Heart right ventricle (tissue), 16 donors: ENCODE results near the gene SHC2. TPM values are rescaled to one million over a fixed set of nuclear protein-coding genes. Genes with fewer than 3 reads are reported as not detected.

ENCODE experiments used
- ATAC-seq, 8 donors: fragments of 200-7000 bp; cut with Tn5 transposase; one replicate each; pipeline ENCODE4 v1.9.1; 2020; ENCODE audit warnings: mild to moderate bottlenecking in 8 of 8, moderate library complexity in 8 of 8, moderate number of reproducible peaks in 1 of 8
- DNase-seq, 2 donors: peaks; one replicate each; pipeline ENCODE4 v3.0.0-alpha.2; 2020
- H3K27ac ChIP-seq, 10 donors: fragments of 200-600 bp; sonication (generic) in 2 of 10; one replicate each; pipeline versions ENCODE4 v1.5.0 to v1.8.0; 2020 to 2022; ENCODE audit warnings: mild to moderate bottlenecking in 3 of 10
- H3K27me3 ChIP-seq, 7 donors: fragments of 200-600 bp; one replicate each; pipeline ENCODE4 v1.8.0; 2021 to 2022; ENCODE audit warnings: mild to moderate bottlenecking in 2 of 7
- H3K36me3 ChIP-seq, 9 donors: fragments of 200-600 bp; sonication (generic) in 1 of 9; one replicate each; pipeline versions ENCODE4 v1.5.0 to v1.8.0; 2020 to 2022; ENCODE audit warnings: mild to moderate bottlenecking in 2 of 9
- H3K4me1 ChIP-seq, 9 donors: fragments of 200-600 bp; sonication (generic) in 1 of 9; one replicate each; pipeline versions ENCODE4 v1.5.0 to v1.8.0; 2020 to 2022; ENCODE audit warnings: mild to moderate bottlenecking in 4 of 9
- H3K4me3 ChIP-seq, 10 donors: fragments of 200-600 bp; sonication (generic) in 2 of 10; one replicate each; pipeline versions ENCODE4 v1.5.0 to v1.8.0; 2020 to 2022; ENCODE audit warnings: mild to moderate bottlenecking in 7 of 10, moderate library complexity in 2 of 10
- H3K9me3 ChIP-seq, 11 donors: fragments of 200-600 bp in 10 of 11; sonication (generic) in 2 of 11; one replicate each; pipeline versions ENCODE4 v1.5.0 to v1.8.0; 2013 to 2022; ENCODE audit warnings: mild to moderate bottlenecking in 2 of 11, control low read depth in 1 of 11, moderate library complexity in 1 of 11
- WGBS, 2 donors: extraction: QIAGEN DNeasy Blood & Tissue Kit; methylation state at CpG; one replicate each; pipeline ENCODE4 v1.1.7; 2013; ENCODE audit warnings: inconsistent platforms in 1 of 2; 5-methylcytosine and 5-hydroxymethylcytosine counted together
- intact Hi-C, 10 donors: fragments of 100-400 bp; cut with DNase I; formaldehyde crosslinking; loops; one replicate each; pipeline versions ENCODE4 v1.11.1 to v1.14.2; 2022
- long read RNA-seq, 3 donors: library from polyadenylated mRNA; unstranded; transcript quantifications; one replicate each; pipeline ENCODE4 v2.0.0, GENCODE V29; 2020 to 2021
- polyA plus RNA-seq, 2 donors: library from polyadenylated mRNA; stranded (reverse); fragments of 200-250 nt; gene quantifications; one replicate each; pipeline ENCODE4 v1.2.3, GENCODE V29; 2013
- total RNA-seq, 10 donors: library from RNA; stranded (reverse); fragmentation: NEBNext Ultra II Directional in 3 of 10; extraction: Animal tissue kit (Norgen Biotek cat#: 25700) in 3 of 10; gene quantifications; one replicate each; pipeline versions ENCODE4 v1.2.1 to v1.2.4, GENCODE V29; 2021 to 2023
- TF ChIP-seq, protein P1 (sequence below), 9 donors: fragments of 200-600 bp; sonication (generic) in 2 of 9; IDR thresholded peaks; one replicate each; pipeline versions ENCODE4 v1.5.0 to v1.8.0; 2021 to 2022; ENCODE audit warnings: antibody characterized with exemption in 9 of 9, mild to moderate bottlenecking in 5 of 9, moderate library complexity in 1 of 9
- donor health status: Arrhythmogenic right ventricular cardiomyopathy.
- donor health status: ischemic (EF 13 %, LVEDD 7.1; RV severe dilation, severe dysfunction).
- donor health status: healthy with polysubstance abuse.
- donor health status: DM: no; HTN: yes; CAD: no.
- donor health status: DM: no; HTN: no; CAD: no.
- donor health status: ischemic (EF 25% LVEDD 6.9; RV normal size, moderate dysfunction).
- donor health status: ischemic (EF 25% LVEDD 5.7; RV mildly dilated, moderate dysfunction).
- donor health status: healthy.
- donor health status: DM: yes; HTN: yes; CAD: no.
- donor health status: Ischemic cardiomyopathy.
- donor health status: ischemic (EF 35%, LVEDD 5.7; RV mildly dilated, moderate dysfunction).
- donor health status: nonischemic (EF 11% LVEDD 7.7; RV severe dilation, severe dysfunction).
- donor health status: DM: yes; HTN: yes; CAD: no.
- donor health status: PGD.
- donor health status: ischemic (EF 29% LVEDD 5.4; RV normal size, mild dysfunction).
- donor health status: nonischemic (EF 23%, LVEDD 6.1; RV moderate dilation, normal function).

SHC2 gene, protein sequence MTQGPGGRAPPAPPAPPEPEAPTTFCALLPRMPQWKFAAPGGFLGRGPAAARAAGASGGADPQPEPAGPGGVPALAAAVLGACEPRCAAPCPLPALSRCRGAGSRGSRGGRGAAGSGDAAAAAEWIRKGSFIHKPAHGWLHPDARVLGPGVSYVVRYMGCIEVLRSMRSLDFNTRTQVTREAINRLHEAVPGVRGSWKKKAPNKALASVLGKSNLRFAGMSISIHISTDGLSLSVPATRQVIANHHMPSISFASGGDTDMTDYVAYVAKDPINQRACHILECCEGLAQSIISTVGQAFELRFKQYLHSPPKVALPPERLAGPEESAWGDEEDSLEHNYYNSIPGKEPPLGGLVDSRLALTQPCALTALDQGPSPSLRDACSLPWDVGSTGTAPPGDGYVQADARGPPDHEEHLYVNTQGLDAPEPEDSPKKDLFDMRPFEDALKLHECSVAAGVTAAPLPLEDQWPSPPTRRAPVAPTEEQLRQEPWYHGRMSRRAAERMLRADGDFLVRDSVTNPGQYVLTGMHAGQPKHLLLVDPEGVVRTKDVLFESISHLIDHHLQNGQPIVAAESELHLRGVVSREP
- total RNA-seq (10 to 100 TPM in 9 of 10 donors, 1 to 10 TPM in 1; 7.7 to 16.3 (median 12.4) TPM), polyA plus RNA-seq (10 to 100 TPM; 11.2 to 33.5 TPM)
- long read RNA-seq, donor 1, transcript SHC2-201 (13 exons, 2,494 nt): major isoform, 23 of 33 reads
- long read RNA-seq, donor 1, partial matches to known transcripts: 4 of 33 reads
- long read RNA-seq, donor 1, other reads (novel, unspliced or antisense): 4 of 33 reads
- long read RNA-seq, donor 2, transcript SHC2-201 (13 exons, 2,494 nt): major isoform, 30 of 53 reads
- long read RNA-seq, donor 2, partial matches to known transcripts: 6 of 53 reads
- long read RNA-seq, donor 2, other reads (novel, unspliced or antisense): 12 of 53 reads
- long read RNA-seq, donor 3, partial matches to known transcripts: 0 of 5 reads
- long read RNA-seq, donor 3, other reads (novel, unspliced or antisense): 1 of 5 reads

DNA sequence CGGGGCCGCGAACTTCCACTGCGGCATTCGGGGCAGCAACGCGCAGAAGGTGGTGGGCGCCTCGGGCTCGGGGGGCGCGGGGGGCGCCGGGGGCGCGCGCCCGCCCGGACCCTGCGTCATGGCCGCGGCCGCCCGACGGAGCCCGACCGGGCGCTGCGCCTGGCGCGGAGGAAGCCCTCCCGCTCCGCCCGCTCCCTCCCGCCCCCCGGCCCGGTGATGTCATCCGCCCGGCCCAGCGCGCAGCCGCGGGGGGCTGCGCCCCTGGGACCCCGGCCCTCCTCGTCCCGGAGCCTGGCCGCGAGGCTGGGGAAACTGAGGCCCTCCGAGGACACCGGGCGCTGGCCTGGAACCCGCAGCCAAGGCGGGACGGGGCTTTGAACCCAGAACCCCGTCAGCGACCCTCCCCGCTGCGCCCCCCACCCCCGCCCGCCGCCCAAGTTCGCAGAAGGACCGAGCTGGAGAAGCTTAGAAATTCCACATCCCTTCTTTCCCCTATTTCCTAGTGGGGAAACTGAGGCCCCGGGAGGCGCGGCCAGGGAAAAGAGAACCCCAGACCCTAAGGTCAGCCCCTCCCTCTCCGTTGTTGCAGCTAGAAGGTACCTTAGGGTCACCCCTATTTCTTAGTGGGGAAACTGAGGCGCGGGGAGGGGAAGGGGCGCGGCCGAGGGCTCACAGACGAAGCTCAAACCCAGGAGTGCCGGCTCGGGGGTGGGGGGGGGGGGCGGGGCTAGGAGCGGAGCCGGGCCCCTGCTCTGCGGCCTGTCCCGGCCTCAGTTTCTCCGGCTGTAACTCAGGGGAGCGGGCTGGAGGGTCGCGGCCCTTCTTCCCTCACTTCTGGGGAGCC is at the start of gene SHC2:
TSS of gene SHC2 (minus strand) at position 157 of the 844 bp plus-strand sequence. CDS start at position 120, 37 bp downstream.
- Histone ChIP-seq H3K27me3 (peaks cover 0 to 30% (median 0%) of the 10 kb centered on the region in 7 donors), H3K36me3 (peaks cover 0 to 3% (median 0%) of the 10 kb centered on the region in 9 donors), H3K4me1 (peaks cover 0 to 19% (median 17%) of the 10 kb centered on the region in 9 donors), H3K9me3 (no peaks in the 10 kb centered on the region), H3K27ac (peak within 1 kb of the TSS; percentile 71 to 94 (median 88)), H3K4me3 (peak within 1 kb of the TSS; percentile 65 to 96 (median 84))
- DNase-seq (peak; percentile 42 to 54), ATAC-seq (peak in 7 of 8 donors; percentile 38 to 60 (median 44))
- TF ChIP-seq, protein P1, sequence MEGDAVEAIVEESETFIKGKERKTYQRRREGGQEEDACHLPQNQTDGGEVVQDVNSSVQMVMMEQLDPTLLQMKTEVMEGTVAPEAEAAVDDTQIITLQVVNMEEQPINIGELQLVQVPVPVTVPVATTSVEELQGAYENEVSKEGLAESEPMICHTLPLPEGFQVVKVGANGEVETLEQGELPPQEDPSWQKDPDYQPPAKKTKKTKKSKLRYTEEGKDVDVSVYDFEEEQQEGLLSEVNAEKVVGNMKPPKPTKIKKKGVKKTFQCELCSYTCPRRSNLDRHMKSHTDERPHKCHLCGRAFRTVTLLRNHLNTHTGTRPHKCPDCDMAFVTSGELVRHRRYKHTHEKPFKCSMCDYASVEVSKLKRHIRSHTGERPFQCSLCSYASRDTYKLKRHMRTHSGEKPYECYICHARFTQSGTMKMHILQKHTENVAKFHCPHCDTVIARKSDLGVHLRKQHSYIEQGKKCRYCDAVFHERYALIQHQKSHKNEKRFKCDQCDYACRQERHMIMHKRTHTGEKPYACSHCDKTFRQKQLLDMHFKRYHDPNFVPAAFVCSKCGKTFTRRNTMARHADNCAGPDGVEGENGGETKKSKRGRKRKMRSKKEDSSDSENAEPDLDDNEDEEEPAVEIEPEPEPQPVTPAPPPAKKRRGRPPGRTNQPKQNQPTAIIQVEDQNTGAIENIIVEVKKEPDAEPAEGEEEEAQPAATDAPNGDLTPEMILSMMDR (IDR thresholded peaks at IDR 0.05): no peak
- intact Hi-C loops: no loop called here
- 2% methylated on average over 34 to 77 of the region's 85 CpGs for WGBS, 2 donors

DNA sequence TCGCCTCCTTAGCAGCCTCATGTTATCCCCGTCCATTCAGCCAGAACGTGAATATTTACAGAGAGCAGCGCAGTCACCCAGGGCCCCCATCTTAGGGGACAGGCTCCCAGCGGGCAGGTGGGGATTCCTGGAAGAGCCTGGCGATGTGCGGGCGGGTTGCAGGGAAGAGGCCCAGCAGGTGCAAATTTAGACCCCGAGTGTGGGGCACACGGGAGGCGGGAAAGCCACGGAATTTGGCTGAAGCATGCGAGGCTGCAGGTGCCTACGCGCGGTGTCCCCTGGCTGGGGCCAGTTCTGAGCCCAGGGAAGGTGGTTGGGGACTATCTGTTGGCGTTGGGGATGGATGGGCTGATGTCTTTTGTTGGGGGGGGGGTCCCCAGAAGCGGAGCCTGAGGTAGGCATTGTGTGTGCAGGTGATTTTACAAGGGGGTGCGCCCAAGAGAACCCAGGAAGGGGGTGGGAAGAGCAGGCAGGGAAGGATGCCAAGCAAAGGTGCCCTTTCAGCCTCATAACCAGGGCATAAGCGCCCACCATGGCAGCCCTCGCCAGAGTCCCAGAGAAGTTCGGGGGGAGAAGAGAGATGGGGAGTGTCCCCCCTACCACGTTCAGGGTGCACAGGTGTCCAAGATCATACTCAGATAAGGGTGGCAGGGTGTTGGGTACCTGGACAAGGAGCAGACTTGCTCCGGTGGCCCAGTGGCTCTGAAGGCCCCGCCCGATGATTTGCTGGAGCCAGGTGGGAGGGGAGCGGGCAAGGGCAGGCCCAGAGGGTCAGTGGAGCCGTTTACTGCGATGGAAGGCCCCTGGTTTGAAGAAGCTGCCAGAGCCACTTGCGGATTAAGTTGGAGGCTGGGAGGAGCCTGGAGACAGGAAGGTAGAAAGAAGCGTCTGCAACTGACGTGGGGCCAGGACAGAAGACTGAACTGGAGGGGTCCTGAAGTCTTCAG is 47.6 kb upstream of the SHC2 start:
- Histone ChIP-seq H3K36me3 (peaks cover 0 to 11% (median 4%) of the 10 kb centered on the region in 9 donors), H3K27me3 (no peaks in the 10 kb centered on the region), H3K27ac (peak overlapping the region in 5 of 10 donors; percentile 89 to 98 (median 95)), H3K9me3 (no peaks in the 10 kb centered on the region), H3K4me1 (peaks cover 4 to 51% (median 33%) of the 10 kb centered on the region in 9 donors), H3K4me3 (peak overlapping the region; percentile 80 to 100 (median 94))
- TF ChIP-seq, protein P1 (IDR thresholded peaks at IDR 0.05): no peak
- 60 to 61% methylated on average over 32 of the region's 32 CpGs for WGBS, 2 donors
- intact Hi-C loops: loop anchor here in 1 of 10 donors (5.0 kb wide), 1 partner anchor 289 kb away; the partner anchor contains the start of gene PTBP1
- DNase-seq (no peak), ATAC-seq (no peak)
